K562 (cell line): ENCODE data around the gene ANAPC16. TPM values are rescaled to one million over a fixed set of nuclear protein-coding genes. Genes with fewer than 3 reads are reported as not detected.
A peak's percentile ranks its signal among the peaks of the same experiment; 100 is the strongest.

Source experiments
- CTBP1 ChIP-seq: fragments of 450-650 bp; IDR thresholded peaks from 2 replicates; pipeline ENCODE4 v1.6.1; 2016; ENCODE audit warnings: borderline replicate concordance
- E4F1 ChIP-seq: fragments of 250-450 bp; sonication (Bioruptor Pico); IDR thresholded peaks from 2 replicates; pipeline ENCODE4 v1.5.0; 2021; ENCODE audit warnings: mild to moderate bottlenecking, borderline replicate concordance
- FOXM1 ChIP-seq, 2 experiments: fragments of 450-650 bp in 1 of 2; sonication (generic) in 1 of 2; formaldehyde crosslinking in 1 of 2; IDR thresholded peaks; 2 replicates each; pipeline versions ENCODE4 v1.6.1 to v1.9.0; 2017 to 2022; ENCODE audit warnings: low read depth in 2 of 2, mild to moderate bottlenecking in 2 of 2, missing genetic modification reagents in 1 of 2, moderate library complexity in 1 of 2
- HNRNPLL ChIP-seq: fragments of 200-400 bp; formaldehyde crosslinking; IDR thresholded peaks from 2 replicates; pipeline ENCODE4 v1.6.1; 2017; ENCODE audit warnings: low read length, low read depth, mild to moderate bottlenecking; ENCODE audit not compliant: poor library complexity, severe bottlenecking
- KDM5B ChIP-seq: fragments of 200-600 bp; sonication (generic); IDR thresholded peaks from 2 replicates; pipeline ENCODE4 v1.6.1; 2012; ENCODE audit warnings: low read depth, mild to moderate bottlenecking, moderate library complexity, low read length, control low read depth, inconsistent platforms; ENCODE audit not compliant: insufficient replicate concordance
- LARP7 ChIP-seq: fragments of 450-650 bp; IDR thresholded peaks from 2 replicates; pipeline ENCODE4 v1.6.1; 2016
- NR1H2 ChIP-seq: sonication (generic); formaldehyde crosslinking; IDR thresholded peaks from 2 replicates; pipeline ENCODE4 v1.4.0; 2020; ENCODE audit warnings: mild to moderate bottlenecking, missing genetic modification reagents
- RBFOX2 ChIP-seq: fragments of 200-400 bp; formaldehyde crosslinking; IDR thresholded peaks from 2 replicates; pipeline ENCODE4 v1.6.1; 2017; ENCODE audit warnings: low read depth, mild to moderate bottlenecking, low read length, moderate library complexity
- RHOXF2B ChIP-seq: fragments of 250-450 bp; sonication (Bioruptor Pico); conservative IDR thresholded peaks from 2 replicates; pipeline ENCODE4 v1.5.1; 2021
- RUNX1 ChIP-seq: sonication (generic); IDR thresholded peaks from 2 replicates; pipeline ENCODE4 v1.6.1; 2016; ENCODE audit warnings: antibody characterized with exemption, low read depth
- SIRT6 ChIP-seq: IDR thresholded peaks from one replicate; pipeline ENCODE4 v1.6.1; 2012; ENCODE audit warnings: low read depth, mild to moderate bottlenecking, control low read depth, inconsistent platforms, low read length, moderate library complexity
- ZBTB7A ChIP-seq: IDR thresholded peaks from 2 replicates; pipeline ENCODE4 v1.6.1; 2011; ENCODE audit warnings: low read depth, mild to moderate bottlenecking, low read length, moderate library complexity, borderline replicate concordance; ENCODE audit not compliant: control insufficient read depth
- ZNF165 ChIP-seq: fragments of 250-450 bp; sonication (Bioruptor Pico); IDR thresholded peaks from 2 replicates; pipeline ENCODE4 v1.4.0; 2020; ENCODE audit warnings: borderline replicate concordance
- ZNF3 ChIP-seq: fragments of 250-450 bp; sonication (Bioruptor Pico); IDR thresholded peaks from 2 replicates; pipeline ENCODE4 v1.5.0; 2021; ENCODE audit warnings: mild to moderate bottlenecking, moderate library complexity
- ZNF431 ChIP-seq: sonication (generic); formaldehyde crosslinking; IDR thresholded peaks from 2 replicates; pipeline ENCODE4 v1.8.0; 2022; ENCODE audit warnings: mild to moderate bottlenecking, missing genetic modification reagents
- ZNF780A ChIP-seq: fragments of 250-450 bp; sonication (Bioruptor Pico); IDR thresholded peaks from 2 replicates; pipeline ENCODE4 v1.5.0; 2021; ENCODE audit warnings: mild to moderate bottlenecking
- polyA plus RNA-seq, 8 experiments: library from polyadenylated mRNA; depleted of rRNA in 4 of 8; stranded (reverse) in 5 of 8; unstranded in 3 of 8; fragments of >200 nt; fragmentation: Nextera tagmentation in 2 of 8; fragmentation: Illumina TruSeq in 1 of 8; extraction: Ambion mirVana in 2 of 8; extraction: Trizol in 1 of 8; gene quantifications; 2 replicates each; pipeline versions ENCODE4 v1.2.1 to v1.2.3, GENCODE V29; 2011 to 2014; ENCODE audit warnings: inconsistent platforms in 1 of 8, missing spikeins in 1 of 8
- total RNA-seq, 7 experiments: library from RNA; depleted of rRNA in 6 of 7; stranded (reverse); fragments of >200 nt in 6 of 7; fragmentation: Illumina TruSeq in 2 of 7; extraction: Trizol in 2 of 7; gene quantifications; 2 replicates each; pipeline versions ENCODE4 v1.2.1 to v1.2.3, GENCODE V29; 2011 to 2021; ENCODE audit warnings: low replicate concordance in 1 of 7
- TF ChIP-seq, protein P1 (sequence below), 2 experiments: fragments of 450-650 bp; IDR thresholded peaks; 2 replicates each; pipeline ENCODE4 v1.6.1; 2018; ENCODE audit warnings: mild to moderate bottlenecking in 2 of 2, low read depth in 1 of 2; ENCODE audit not compliant: partially characterized antibody in 2 of 2
- TF ChIP-seq, protein P2 (sequence below): IDR thresholded peaks from 3 replicates; pipeline ENCODE4 v1.6.1; 2011; ENCODE audit warnings: borderline replicate concordance, mild to moderate bottlenecking; ENCODE audit not compliant: insufficient read length, insufficient read depth

The ANAPC16 gene
- total and polyA plus RNA-seq, 9 of the 15 experiments (the other 6 are each of a cell fraction or from before 2014, with no cell fraction given), result 42.6 to 208 (median 108) TPM

- peak; percentile 57; the same call in 1 of the 2 replicates for TF ChIP-seq ZBTB7A
- TF ChIP-seq HNRNPLL, result no peak
- TF ChIP-seq ZNF165 (CRISPR knock-in tag), result 0 out of 2 replicates have a peak, but pooled peaks have one; percentile 66
- TF ChIP-seq CTBP1, result no peak
- TF ChIP-seq RHOXF2B, result peak; percentile 75
- 0 out of 2 replicates have a peak, but pooled peaks have one; percentile 22 for TF ChIP-seq E4F1 (CRISPR knock-in tag)
- TF ChIP-seq ZNF780A (CRISPR knock-in tag), result peak; percentile 20; the same call in 1 of the 2 replicates
- peak; percentile 49; the same call in 1 of the 2 replicates for TF ChIP-seq ZNF3
- 0 out of 2 replicates have a peak, but pooled peaks have one; percentile 2 for TF ChIP-seq NR1H2 (CRISPR knock-in tag)
- TF ChIP-seq SIRT6, result peak; percentile 93
- peak; percentile 80 for TF ChIP-seq RBFOX2
- no peak for TF ChIP-seq FOXM1 (IDR thresholded peaks at IDR 0.05; ENCODE audit: low read depth)
- TF ChIP-seq FOXM1 (CRISPR knock-in tag; IDR thresholded peaks at IDR 0.05; ENCODE audit: low read depth), result no peak
- TF ChIP-seq ZNF431 (CRISPR knock-in tag), result peak; percentile 35
- peak; percentile 9; the same call in 1 of the 2 replicates for TF ChIP-seq LARP7
- no peak for TF ChIP-seq RUNX1
- TF ChIP-seq, protein P1, sequence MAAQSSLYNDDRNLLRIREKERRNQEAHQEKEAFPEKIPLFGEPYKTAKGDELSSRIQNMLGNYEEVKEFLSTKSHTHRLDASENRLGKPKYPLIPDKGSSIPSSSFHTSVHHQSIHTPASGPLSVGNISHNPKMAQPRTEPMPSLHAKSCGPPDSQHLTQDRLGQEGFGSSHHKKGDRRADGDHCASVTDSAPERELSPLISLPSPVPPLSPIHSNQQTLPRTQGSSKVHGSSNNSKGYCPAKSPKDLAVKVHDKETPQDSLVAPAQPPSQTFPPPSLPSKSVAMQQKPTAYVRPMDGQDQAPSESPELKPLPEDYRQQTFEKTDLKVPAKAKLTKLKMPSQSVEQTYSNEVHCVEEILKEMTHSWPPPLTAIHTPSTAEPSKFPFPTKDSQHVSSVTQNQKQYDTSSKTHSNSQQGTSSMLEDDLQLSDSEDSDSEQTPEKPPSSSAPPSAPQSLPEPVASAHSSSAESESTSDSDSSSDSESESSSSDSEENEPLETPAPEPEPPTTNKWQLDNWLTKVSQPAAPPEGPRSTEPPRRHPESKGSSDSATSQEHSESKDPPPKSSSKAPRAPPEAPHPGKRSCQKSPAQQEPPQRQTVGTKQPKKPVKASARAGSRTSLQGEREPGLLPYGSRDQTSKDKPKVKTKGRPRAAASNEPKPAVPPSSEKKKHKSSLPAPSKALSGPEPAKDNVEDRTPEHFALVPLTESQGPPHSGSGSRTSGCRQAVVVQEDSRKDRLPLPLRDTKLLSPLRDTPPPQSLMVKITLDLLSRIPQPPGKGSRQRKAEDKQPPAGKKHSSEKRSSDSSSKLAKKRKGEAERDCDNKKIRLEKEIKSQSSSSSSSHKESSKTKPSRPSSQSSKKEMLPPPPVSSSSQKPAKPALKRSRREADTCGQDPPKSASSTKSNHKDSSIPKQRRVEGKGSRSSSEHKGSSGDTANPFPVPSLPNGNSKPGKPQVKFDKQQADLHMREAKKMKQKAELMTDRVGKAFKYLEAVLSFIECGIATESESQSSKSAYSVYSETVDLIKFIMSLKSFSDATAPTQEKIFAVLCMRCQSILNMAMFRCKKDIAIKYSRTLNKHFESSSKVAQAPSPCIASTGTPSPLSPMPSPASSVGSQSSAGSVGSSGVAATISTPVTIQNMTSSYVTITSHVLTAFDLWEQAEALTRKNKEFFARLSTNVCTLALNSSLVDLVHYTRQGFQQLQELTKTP (IDR thresholded peaks at IDR 0.05; ENCODE audit: low read depth in 1 of 2, partially characterized antibody in 2 of 2), result peak; percentile 74 to 84
- TF ChIP-seq, protein P2, sequence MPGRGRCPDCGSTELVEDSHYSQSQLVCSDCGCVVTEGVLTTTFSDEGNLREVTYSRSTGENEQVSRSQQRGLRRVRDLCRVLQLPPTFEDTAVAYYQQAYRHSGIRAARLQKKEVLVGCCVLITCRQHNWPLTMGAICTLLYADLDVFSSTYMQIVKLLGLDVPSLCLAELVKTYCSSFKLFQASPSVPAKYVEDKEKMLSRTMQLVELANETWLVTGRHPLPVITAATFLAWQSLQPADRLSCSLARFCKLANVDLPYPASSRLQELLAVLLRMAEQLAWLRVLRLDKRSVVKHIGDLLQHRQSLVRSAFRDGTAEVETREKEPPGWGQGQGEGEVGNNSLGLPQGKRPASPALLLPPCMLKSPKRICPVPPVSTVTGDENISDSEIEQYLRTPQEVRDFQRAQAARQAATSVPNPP, result no peak
- TF ChIP-seq KDM5B, result peak; percentile 84
Observed at GRCh38 chr10:72274213-72274729, 58.5 kb downstream of the ANAPC16 start (continued).
